Measurements from ENCODE around the gene AHRR.
A peak's percentile ranks its signal among the peaks of the same experiment; 100 is the strongest.

The AHRR gene

DNA sequence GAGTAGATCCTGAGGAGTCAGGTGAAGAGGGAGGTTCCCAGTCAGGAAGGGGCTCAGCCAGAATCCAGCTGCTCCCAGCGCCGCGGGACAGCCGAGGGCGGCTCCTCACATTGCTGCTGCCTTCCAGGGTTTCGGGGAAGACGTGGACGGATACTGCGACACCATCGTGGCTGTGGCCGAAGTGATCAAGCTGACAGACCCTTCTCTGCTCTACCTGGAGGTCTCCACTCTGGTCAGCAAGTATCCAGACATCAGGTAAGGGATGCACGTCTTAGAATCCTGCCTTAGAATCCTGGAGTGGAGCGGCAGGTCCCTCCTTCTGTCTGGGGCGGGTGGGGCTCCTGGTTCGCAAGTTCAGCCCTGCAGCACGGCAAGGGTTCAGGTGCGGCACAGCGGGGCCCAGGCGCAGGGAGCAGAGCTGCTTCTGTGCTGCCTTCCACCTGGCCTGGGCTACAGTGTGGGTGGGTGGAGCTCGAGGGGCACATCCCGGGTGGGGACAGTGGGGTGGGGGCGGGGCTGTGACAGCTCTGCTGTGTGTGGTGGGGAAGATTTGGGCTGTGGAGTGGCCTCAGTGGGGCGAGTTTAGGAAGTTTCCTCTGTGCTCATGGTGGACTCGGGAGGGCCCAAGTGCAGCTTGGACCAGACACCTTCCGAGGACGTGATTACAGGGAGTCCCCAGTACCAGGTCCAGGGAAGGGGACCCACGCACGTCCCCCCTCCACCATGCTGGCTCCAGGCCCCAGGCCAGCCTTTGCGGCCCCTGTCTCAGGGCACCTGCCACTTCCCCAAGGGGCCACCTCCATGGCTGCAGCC lies 144.3 kb downstream of the AHRR start:
- no peak overlapping the region for H3K27ac ChIP-seq
- peak; percentile 61 for DNase-seq (ENCODE audit: low spot score)
- H3K4me3 ChIP-seq = no peak overlapping the region
- TF ChIP-seq CTCF (IDR thresholded peaks at IDR 0.05) = no peak

DNA sequence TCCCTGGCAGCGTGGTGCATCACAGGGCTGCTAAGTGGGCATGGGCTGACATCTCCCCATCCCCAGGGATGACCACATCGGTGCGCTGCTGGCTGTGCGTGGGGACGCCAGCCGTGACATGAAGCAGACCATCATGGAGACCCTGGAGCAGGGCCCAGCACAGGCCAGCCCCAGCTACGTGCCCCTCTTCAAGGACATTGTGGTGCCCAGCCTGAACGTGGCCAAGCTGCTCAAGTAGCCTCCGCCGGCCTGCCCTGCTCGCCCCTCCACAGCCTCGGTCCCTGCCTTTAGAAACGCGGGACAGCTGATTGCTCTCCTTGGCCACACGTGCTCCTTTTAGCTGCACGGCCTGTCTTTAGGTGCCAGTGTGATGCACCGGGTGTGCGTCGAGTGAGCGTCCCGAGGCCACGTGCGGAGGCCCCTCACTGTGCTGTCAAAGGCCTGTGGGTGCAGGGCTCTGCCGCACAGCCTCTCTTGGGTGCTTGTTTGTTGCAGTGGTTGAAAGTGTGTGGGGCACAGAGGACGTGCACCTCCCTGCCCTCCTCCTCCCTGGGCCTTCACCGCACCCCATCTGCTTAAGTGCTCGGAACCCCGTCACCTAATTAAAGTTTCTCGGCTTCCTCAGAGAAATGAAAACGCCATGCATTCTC lies 145.3 kb downstream of the AHRR start:
- no peak overlapping the region for H3K27ac ChIP-seq
- H3K4me3 ChIP-seq = no peak overlapping the region
- TF ChIP-seq CTCF (IDR thresholded peaks at IDR 0.05) = no peak
- peak; percentile 45 for DNase-seq (ENCODE audit: low spot score)

DNA sequence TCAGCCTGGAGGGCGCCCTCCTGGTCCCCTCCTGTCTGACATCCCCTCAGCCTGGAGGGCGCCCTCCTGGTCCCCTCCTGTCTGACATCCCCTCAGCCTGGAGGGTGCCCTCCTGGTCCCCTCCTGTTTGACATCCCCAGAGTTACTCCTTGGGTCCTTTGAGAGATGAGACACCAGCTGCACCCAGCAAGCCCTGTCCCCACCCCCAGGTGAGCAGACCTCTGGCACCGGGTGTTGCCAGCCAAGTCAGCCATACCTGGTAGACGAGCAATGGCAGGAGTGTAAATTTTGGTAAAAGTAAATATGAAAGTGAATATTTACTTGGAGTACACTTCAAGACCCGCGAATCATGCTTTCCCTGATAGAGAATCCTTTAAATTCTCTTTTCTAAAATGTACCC lies 146.9 kb downstream of the AHRR start:
- TF ChIP-seq CTCF (IDR thresholded peaks at IDR 0.05) = no peak
- Histone ChIP-seq H3K4me3 (no peak overlapping the region), H3K27ac (no peak overlapping the region)
- DNase-seq (ENCODE audit: low spot score) = no peak

GRCh38 chr5:469752-470483 lies 148.4 kb downstream of the AHRR start:
- DNase-seq (ENCODE audit: low spot score) = no peak
- H3K4me3 ChIP-seq = no peak overlapping the region
- no peak for TF ChIP-seq CTCF (IDR thresholded peaks at IDR 0.05)
- no peak overlapping the region for H3K27ac ChIP-seq

DNA sequence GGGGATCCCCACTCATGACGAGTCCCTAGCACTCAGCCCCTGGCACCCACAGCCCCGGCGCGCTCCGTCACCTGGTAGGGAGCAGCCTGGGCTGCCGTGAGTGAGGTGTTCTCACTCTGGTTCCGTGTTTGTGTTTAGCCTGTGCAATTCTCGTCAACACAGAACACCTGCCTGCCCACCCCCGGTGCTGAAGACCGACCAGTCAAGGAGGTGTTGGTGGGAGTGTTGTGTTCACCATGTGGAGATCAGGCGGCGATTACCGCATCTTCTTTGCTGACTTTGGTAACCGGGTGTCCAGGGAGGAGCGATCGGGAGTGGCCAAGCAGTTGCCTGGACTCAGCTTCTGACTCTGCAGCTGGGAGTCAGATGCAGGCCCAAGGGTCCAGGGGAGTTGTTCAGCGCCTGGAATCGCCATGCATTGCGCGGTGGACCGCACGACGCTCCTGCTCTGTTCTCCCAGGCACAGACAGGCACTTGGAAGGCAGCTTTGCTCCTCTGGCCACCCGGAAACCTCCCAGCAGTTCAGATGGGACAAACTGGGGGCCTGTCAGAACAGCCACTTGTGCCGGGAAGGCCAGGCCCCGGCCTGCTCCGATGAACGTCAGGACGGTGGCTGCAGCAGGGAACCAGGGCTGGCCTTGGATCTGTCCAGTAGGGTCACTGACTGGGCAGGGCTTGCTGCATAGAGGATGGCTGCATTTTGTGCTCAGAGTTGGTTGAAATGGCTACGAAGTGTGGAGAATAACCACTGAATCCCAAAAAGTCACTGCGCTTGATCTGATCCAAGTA lies 149.6 kb downstream of the AHRR start:
- peak overlapping the region; percentile 79 for H3K4me3 ChIP-seq
- no peak for TF ChIP-seq CTCF (IDR thresholded peaks at IDR 0.05)
- no peak overlapping the region for H3K27ac ChIP-seq
- DNase-seq (ENCODE audit: low spot score) = no peak

DNA sequence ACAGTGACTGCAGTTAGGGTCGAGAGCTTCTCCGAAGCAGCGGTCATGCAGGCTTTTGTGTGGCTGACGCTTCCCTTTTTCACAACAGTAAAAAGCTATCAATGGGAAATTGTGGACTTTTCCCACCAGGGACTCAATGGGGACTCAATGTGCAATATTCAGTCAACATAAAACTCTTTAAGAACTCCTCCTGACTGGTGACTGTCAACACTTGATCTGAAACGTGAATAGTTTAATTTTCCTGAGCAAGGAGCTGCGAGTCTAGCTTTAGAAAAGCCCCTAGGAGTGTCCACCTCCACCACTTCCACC lies 150.2 kb downstream of the AHRR start:
- TF ChIP-seq CTCF (IDR thresholded peaks at IDR 0.05) = no peak
- Histone ChIP-seq H3K27ac (peak overlapping the region in 1 of 2 donors; percentile 83), H3K4me3 (peak overlapping the region; percentile 79)
- no peak for DNase-seq (ENCODE audit: low spot score)
